Astrocyte (in vitro differentiated cells and primary cell): Measurements from ENCODE around the gene NKAIN2.

Experiments used
- EZH2 ChIP-seq: IDR thresholded peaks from 2 replicates; pipeline ENCODE4 v1.6.1; 2012; ENCODE audit warnings: mild to moderate bottlenecking, low read length, inconsistent platforms; ENCODE audit not compliant: insufficient read depth
- TF ChIP-seq, protein P1 (sequence below): IDR thresholded peaks from 2 replicates; pipeline ENCODE4 v1.5.1; 2011; ENCODE audit warnings: low read depth, mild to moderate bottlenecking, inconsistent platforms, low read length, moderate library complexity; ENCODE audit not compliant: insufficient read depth

DNA sequence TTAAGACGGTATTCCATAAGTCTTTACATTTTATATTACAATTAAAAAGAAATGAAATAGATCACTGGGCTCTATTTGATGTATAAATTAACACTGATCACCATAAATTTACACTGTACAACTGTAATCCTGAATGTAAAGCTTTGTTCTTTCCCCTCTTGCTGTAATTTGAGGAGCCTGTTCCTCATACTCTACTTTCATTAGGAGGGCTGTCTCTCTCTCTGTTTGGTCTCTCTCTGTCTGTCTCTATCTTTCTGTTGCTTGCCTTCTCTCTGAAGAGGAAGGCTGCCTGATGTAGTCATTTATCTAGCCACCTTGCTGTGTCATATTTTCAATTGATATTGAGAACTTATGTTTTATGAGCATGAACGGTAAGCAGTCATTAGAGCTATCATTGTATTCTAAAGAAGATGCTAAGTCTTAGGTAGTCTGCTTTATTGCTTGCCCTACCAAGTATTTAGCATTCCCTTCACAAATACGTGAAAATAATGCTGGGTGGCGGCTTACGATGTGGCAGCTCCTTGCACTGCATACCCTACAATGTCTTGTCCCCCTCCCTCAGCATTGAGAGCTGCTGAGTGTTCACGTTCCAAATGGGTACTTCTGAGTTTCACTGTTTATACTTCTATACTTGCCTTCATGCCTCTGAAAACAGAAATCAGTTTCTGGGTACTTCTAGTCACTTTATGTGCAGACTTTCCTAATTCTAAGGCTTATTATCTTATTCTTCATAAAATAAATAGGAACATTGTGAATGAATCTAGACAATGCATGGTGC is 205.5 kb downstream of the NKAIN2 start:
- TF ChIP-seq, protein P1, sequence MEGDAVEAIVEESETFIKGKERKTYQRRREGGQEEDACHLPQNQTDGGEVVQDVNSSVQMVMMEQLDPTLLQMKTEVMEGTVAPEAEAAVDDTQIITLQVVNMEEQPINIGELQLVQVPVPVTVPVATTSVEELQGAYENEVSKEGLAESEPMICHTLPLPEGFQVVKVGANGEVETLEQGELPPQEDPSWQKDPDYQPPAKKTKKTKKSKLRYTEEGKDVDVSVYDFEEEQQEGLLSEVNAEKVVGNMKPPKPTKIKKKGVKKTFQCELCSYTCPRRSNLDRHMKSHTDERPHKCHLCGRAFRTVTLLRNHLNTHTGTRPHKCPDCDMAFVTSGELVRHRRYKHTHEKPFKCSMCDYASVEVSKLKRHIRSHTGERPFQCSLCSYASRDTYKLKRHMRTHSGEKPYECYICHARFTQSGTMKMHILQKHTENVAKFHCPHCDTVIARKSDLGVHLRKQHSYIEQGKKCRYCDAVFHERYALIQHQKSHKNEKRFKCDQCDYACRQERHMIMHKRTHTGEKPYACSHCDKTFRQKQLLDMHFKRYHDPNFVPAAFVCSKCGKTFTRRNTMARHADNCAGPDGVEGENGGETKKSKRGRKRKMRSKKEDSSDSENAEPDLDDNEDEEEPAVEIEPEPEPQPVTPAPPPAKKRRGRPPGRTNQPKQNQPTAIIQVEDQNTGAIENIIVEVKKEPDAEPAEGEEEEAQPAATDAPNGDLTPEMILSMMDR: no peak
- no peak for TF ChIP-seq EZH2
